H1 (cell line): Measurements from ENCODE around the gene HIPK3. TPM values are rescaled to one million over a fixed set of nuclear protein-coding genes. Genes with fewer than 3 reads are reported as not detected.

ENCODE experiments used
- CTCF ChIA-PET: fragments of 300-600 bp; sonication (Branson Sonifier 250); formaldehyde crosslinking; loops from one replicate; lab custom pipeline; 2021; ENCODE audit not compliant: partially characterized antibody; lab: Charles Lee
- POLR2A ChIA-PET: fragments of 300-600 bp; sonication (Branson Sonifier 250); formaldehyde crosslinking; loops from one replicate; lab custom pipeline; 2021; ENCODE audit warnings: inconsistent platforms; ENCODE audit not compliant: partially characterized antibody; lab: Charles Lee
- DNase-seq, 2 experiments: peaks; one replicate each; pipeline versions ENCODE4 v3.0.0 to v3.0.0-alpha.2; 2010 to 2022; ENCODE audit warnings: low spot score in 2 of 2, low read depth in 1 of 2, mixed read lengths in 1 of 2
- FAIRE-seq: peaks from 2 replicates; lab custom pipeline; 2011; peaks lifted over from hg19 to GRCh38; lab: Jason Lieb, UNC
- H2AFZ ChIP-seq: 2 replicates; pipeline ENCODE4 v1.8.1; 2012; ENCODE audit warnings: low read length, inconsistent platforms
- H2AK5ac ChIP-seq: 2 replicates; pipeline ENCODE4 v1.6.1; 2013; ENCODE audit warnings: low read depth, low read length
- H2BK120ac ChIP-seq: replicated peaks from 2 replicates; pipeline ENCODE3; 2013; ENCODE audit warnings: low read depth, low read length, inconsistent platforms
- H2BK12ac ChIP-seq: 2 replicates; pipeline ENCODE4 v1.6.1; 2013; ENCODE audit warnings: low read depth, low read length
- H2BK15ac ChIP-seq: 2 replicates; pipeline ENCODE4 v1.6.1; 2013; ENCODE audit warnings: low read length
- H2BK20ac ChIP-seq: 2 replicates; pipeline ENCODE4 v1.6.1; 2013; ENCODE audit warnings: low read length
- H2BK5ac ChIP-seq: 2 replicates; pipeline ENCODE4 v1.6.1; 2013; ENCODE audit warnings: low read depth, low read length
- H3K14ac ChIP-seq: 2 replicates; pipeline ENCODE4 v1.6.1; 2013; ENCODE audit warnings: inconsistent platforms; ENCODE audit not compliant: insufficient read length
- H3K18ac ChIP-seq: 2 replicates; pipeline ENCODE4 v1.6.1; 2013; ENCODE audit warnings: low read length; ENCODE audit errors: extremely low read depth
- H3K23ac ChIP-seq: 2 replicates; pipeline ENCODE4 v1.6.1; 2013; ENCODE audit warnings: inconsistent platforms; ENCODE audit not compliant: insufficient read length
- H3K23me2 ChIP-seq: 2 replicates; pipeline ENCODE4 v1.6.1; 2013; ENCODE audit warnings: low read depth, low read length
- H3K27ac ChIP-seq: 2 replicates; pipeline ENCODE4 v1.6.1; 2011; ENCODE audit warnings: low read depth, low read length, inconsistent platforms
- H3K27me3 ChIP-seq, 4 experiments: replicated peaks in 1 of 4; 1 replicate in 1 of 4; 2 replicates in 3 of 4; pipeline versions ENCODE4 v1.6.1 to v1.8.1; 2011 to 2013; ENCODE audit warnings: low read length in 3 of 4, mild to moderate bottlenecking in 3 of 4, inconsistent platforms in 2 of 4, mixed read lengths in 2 of 4, moderate library complexity in 1 of 4; ENCODE audit not compliant: control insufficient read depth in 3 of 4, insufficient read depth in 3 of 4; ENCODE audit errors: extremely low read depth in 1 of 4
- H3K36me3 ChIP-seq, 4 experiments: 2 replicates each; pipeline versions ENCODE4 v1.6.1 to v1.8.1; 2011 to 2013; ENCODE audit warnings: mild to moderate bottlenecking in 4 of 4, low read length in 3 of 4, moderate library complexity in 2 of 4, control low read depth in 1 of 4, inconsistent platforms in 1 of 4; ENCODE audit not compliant: insufficient read depth in 4 of 4, control insufficient read depth in 2 of 4
- H3K4ac ChIP-seq: replicated peaks from 2 replicates; pipeline ENCODE3; 2013; ENCODE audit warnings: low read length, low read depth, mixed read lengths, inconsistent platforms; ENCODE audit not compliant: insufficient read length
- H3K4me1 ChIP-seq, 4 experiments: replicated peaks in 1 of 4; 1 replicate in 1 of 4; 2 replicates in 3 of 4; pipeline versions ENCODE4 v1.6.1 to v1.8.1; 2011 to 2013; ENCODE audit warnings: low read length in 3 of 4, inconsistent platforms in 2 of 4, mixed read lengths in 1 of 4; ENCODE audit not compliant: insufficient read depth in 4 of 4, control insufficient read depth in 3 of 4
- H3K4me2 ChIP-seq, 2 experiments: 2 replicates each; pipeline versions ENCODE4 v1.6.1 to v1.8.1; 2011 to 2013; ENCODE audit warnings: low read depth in 2 of 2, low read length in 2 of 2, control low read depth in 1 of 2, inconsistent platforms in 1 of 2, mild to moderate bottlenecking in 1 of 2; ENCODE audit not compliant: insufficient read depth in 1 of 2
- H3K4me3 ChIP-seq, 4 experiments: fragments of 200-600, 300-600 bp in 1 of 4; sonication (generic), shearing (Covaris generic), sonication (Bioruptor Twin) in 1 of 4; 2 replicates each; pipeline versions ENCODE4 v1.5.1 to v1.8.1; 2011 to 2016; ENCODE audit warnings: low read length in 4 of 4, low read depth in 3 of 4, control low read depth in 2 of 4, inconsistent platforms in 2 of 4, mild to moderate bottlenecking in 2 of 4, mixed read lengths in 1 of 4, moderate library complexity in 1 of 4; ENCODE audit not compliant: insufficient read depth in 2 of 4; ENCODE audit errors: extremely low read depth in 1 of 4
- H3K56ac ChIP-seq: replicated peaks from 2 replicates; pipeline ENCODE3; 2013; ENCODE audit warnings: low read depth, mild to moderate bottlenecking, mixed read lengths, low read length, inconsistent platforms; ENCODE audit not compliant: insufficient read length
- H3K79me1 ChIP-seq: 2 replicates; pipeline ENCODE4 v1.6.1; 2013; ENCODE audit warnings: low read depth, low read length, control low read depth
- H3K79me2 ChIP-seq, 2 experiments: 2 replicates each; pipeline versions ENCODE4 v1.6.1 to v1.8.1; 2012 to 2013; ENCODE audit warnings: low read length in 2 of 2, mild to moderate bottlenecking in 2 of 2, inconsistent platforms in 1 of 2; ENCODE audit not compliant: insufficient read depth in 2 of 2, control insufficient read depth in 1 of 2
- H3K9ac ChIP-seq, 4 experiments: replicated peaks in 1 of 4; 1 replicate in 1 of 4; 2 replicates in 3 of 4; pipeline versions ENCODE4 v1.6.1 to v1.8.1; 2011 to 2013; ENCODE audit warnings: low read depth in 3 of 4, low read length in 3 of 4, control low read depth in 2 of 4, mild to moderate bottlenecking in 2 of 4, moderate library complexity in 2 of 4, inconsistent platforms in 1 of 4; ENCODE audit errors: extremely low read depth in 1 of 4
- H3K9me3 ChIP-seq, 2 experiments: 2 replicates each; pipeline versions ENCODE4 v1.6.1 to v1.8.1; 2012 to 2013; ENCODE audit warnings: mild to moderate bottlenecking in 2 of 2, moderate library complexity in 2 of 2, control low read depth in 1 of 2, inconsistent platforms in 1 of 2, low read depth in 1 of 2, low read length in 1 of 2, mixed read lengths in 1 of 2; ENCODE audit not compliant: insufficient read depth in 2 of 2
- H4K20me1 ChIP-seq, 2 experiments: replicated peaks in 1 of 2; 2 replicates each; pipeline versions ENCODE3 to v1.8.1; 2011 to 2013; ENCODE audit warnings: inconsistent platforms in 2 of 2, low read length in 2 of 2, mild to moderate bottlenecking in 1 of 2; ENCODE audit not compliant: insufficient read depth in 2 of 2, control insufficient read depth in 1 of 2
- H4K5ac ChIP-seq: 2 replicates; pipeline ENCODE4 v1.6.1; 2013; ENCODE audit warnings: low read length, low read depth, mixed read lengths, inconsistent platforms; ENCODE audit not compliant: insufficient read length
- H4K8ac ChIP-seq: 2 replicates; pipeline ENCODE4 v1.8.0; 2013; ENCODE audit warnings: mild to moderate bottlenecking, moderate library complexity, low read length, inconsistent platforms; ENCODE audit not compliant: insufficient read depth; ENCODE audit errors: extremely low read depth
- H4K91ac ChIP-seq: replicated peaks from 2 replicates; pipeline ENCODE3; 2013; ENCODE audit warnings: low read length, mixed read lengths, inconsistent platforms; ENCODE audit not compliant: insufficient read length
- BRCA1 ChIP-seq: IDR thresholded peaks from 2 replicates; pipeline ENCODE4 v1.6.1; 2012; ENCODE audit warnings: low read depth, low read length, improper control_type of control experiment
- EZH2 ChIP-seq: fragments of 200-600 bp; sonication (generic); IDR thresholded peaks from 2 replicates; pipeline ENCODE4 v1.7.1; 2012; ENCODE audit warnings: low read depth, mild to moderate bottlenecking, moderate library complexity, low read length, inconsistent platforms; ENCODE audit not compliant: severe bottlenecking
- KDM4A ChIP-seq: IDR thresholded peaks from one replicate; pipeline ENCODE4 v1.7.1; 2012; ENCODE audit warnings: low read depth, mild to moderate bottlenecking, moderate library complexity, low read length, inconsistent platforms; ENCODE audit not compliant: severe bottlenecking
- POLR2A ChIP-seq, 2 experiments: IDR thresholded peaks; 1 replicate in 1 of 2; 2 replicates in 1 of 2; pipeline ENCODE4 v1.6.1; 2011; ENCODE audit warnings: low read depth in 2 of 2, low read length in 2 of 2, mild to moderate bottlenecking in 2 of 2; ENCODE audit errors: control extremely low read depth in 1 of 2
- RBBP5 ChIP-seq: IDR thresholded peaks from 2 replicates; pipeline ENCODE4 v1.7.1; 2012; ENCODE audit warnings: low read depth, mild to moderate bottlenecking, inconsistent platforms, low read length, moderate library complexity, borderline replicate concordance
- SIN3A ChIP-seq, 2 experiments: IDR thresholded peaks in 1 of 2; conservative IDR thresholded peaks in 1 of 2; 2 replicates each; pipeline ENCODE4 v1.6.1; 2011 to 2012; ENCODE audit warnings: low read length in 2 of 2, improper control_type of control experiment in 1 of 2, low read depth in 1 of 2, mild to moderate bottlenecking in 1 of 2
- SUZ12 ChIP-seq: fragments of 200-600 bp; sonication (generic); IDR thresholded peaks from 2 replicates; pipeline ENCODE4 v1.6.1; 2012; ENCODE audit warnings: mild to moderate bottlenecking, inconsistent platforms, low read length, moderate library complexity, mixed read lengths
- WGBS, 2 experiments: shearing (Covaris generic) in 1 of 2; methylation state at CpG; one replicate each; pipeline versions ENCODE4 v1.1.6 to v1.1.7; 2013 to 2015; ENCODE audit warnings: low lambda C conversion rate in 2 of 2, mixed read lengths in 2 of 2, inconsistent platforms in 1 of 2, low coverage in 1 of 2, missing lambda C conversion rate in 1 of 2; ENCODE audit not compliant: insufficient replicate concordance in 2 of 2, insufficient coverage in 1 of 2, insufficient read length in 1 of 2; ENCODE audit errors: extremely low coverage in 1 of 2, missing lambda C conversion rate in 1 of 2; 5-methylcytosine and 5-hydroxymethylcytosine counted together
- polyA plus RNA-seq, 7 experiments: library from polyadenylated mRNA; depleted of rRNA in 3 of 7; stranded (reverse) in 5 of 7; unstranded in 2 of 7; fragments of >200 nt in 5 of 7; fragments of 200-250 nt in 2 of 7; gene quantifications; 1 replicate in 5 of 7; 2 replicates in 1 of 7; 4 replicates in 1 of 7; pipeline versions ENCODE4 v1.2.1 to v1.2.3, GENCODE V29; 2011 to 2013; ENCODE audit warnings: missing spikeins in 2 of 7, mixed read lengths in 2 of 7
- total RNA-seq: library from RNA; stranded (reverse); fragmentation: NEBNext Ultra II Directional; extraction: Animal tissue kit (Norgen Biotek cat#: 25700); gene quantifications from 2 replicates; pipeline ENCODE4 v1.2.1, GENCODE V29; 2021
- TF ChIP-seq, protein P1 (sequence below): IDR thresholded peaks from 2 replicates; pipeline ENCODE4 v1.6.1; 2012; ENCODE audit warnings: inconsistent platforms

Gene HIPK3
- total and polyA plus RNA-seq, 2 of the 8 experiments (the other 6 are each of a cell fraction or from before 2014, with no cell fraction given), result 5.0 to 22.3 TPM

DNA sequence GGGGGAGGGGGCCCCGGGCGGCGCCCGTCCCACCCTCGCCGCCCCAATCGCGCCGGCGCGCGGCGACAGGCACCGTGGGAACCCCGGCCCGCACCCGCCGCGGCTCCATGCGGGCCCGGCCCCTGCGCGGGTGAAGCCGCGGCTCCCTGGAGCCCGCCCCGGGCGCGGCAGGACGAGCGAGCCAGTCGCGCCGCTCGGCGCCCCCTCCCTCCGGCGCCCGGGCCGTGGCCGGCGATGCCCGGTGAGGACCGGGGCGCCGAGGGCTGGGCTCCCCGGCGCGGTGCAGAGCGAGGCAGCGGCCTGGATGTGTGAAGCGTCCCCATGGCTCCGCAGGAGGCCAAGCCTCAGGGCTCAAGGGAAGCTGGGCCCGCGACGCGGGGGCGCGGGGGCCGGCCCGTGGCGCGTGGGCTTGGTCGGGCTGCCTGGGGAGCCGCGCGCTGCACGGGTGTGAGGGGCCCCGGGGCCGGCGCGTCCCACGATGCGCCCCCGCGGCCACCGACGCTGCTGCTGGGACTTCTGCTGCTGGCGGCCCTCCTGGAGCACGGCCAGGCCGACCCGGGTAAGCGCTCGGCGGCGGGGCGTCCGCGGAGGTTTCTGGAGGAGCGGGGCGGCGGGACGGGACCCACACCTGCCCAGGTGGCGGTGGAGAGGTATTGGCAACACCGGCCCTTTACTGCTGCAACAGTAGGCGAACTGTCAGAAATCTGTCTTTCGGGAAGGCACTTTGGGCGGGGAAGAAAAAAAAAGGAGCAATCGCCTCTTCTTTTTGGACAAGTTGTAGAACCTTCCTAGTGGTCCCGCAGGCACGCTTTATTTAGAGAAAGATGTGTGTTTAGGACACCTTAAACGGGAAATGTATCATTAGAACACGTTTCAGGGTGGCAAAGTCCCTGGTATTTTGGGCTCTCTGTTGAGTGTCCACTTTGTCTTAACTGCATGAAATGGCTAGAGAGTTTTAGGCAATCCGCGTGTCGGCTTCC lies 119.4 kb downstream of the HIPK3 start:
- TF ChIP-seq SUZ12, result peak; percentile 69
- peak in 1 of 2 experiments; percentile 17; a peak in 1 of 4 replicates for TF ChIP-seq SIN3A (conservative IDR thresholded peaks at IDR 0.05 in 1 of 2, IDR thresholded peaks at IDR 0.05 in 1 of 2; ENCODE audit: low read depth in 1 of 2, low read length in 2 of 2)
- TF ChIP-seq, protein P1, sequence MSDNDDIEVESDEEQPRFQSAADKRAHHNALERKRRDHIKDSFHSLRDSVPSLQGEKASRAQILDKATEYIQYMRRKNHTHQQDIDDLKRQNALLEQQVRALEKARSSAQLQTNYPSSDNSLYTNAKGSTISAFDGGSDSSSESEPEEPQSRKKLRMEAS, result 0 out of 2 replicates have a peak, but pooled peaks have one; percentile 5
- peak; percentile 46 for TF ChIP-seq EZH2
- no peak for TF ChIP-seq POLR2A (IDR thresholded peaks at IDR 0.05; ENCODE audit: control extremely low read depth in 1 of 2, low read depth in 2 of 2, low read length in 2 of 2)
- no peak for TF ChIP-seq BRCA1
- TF ChIP-seq KDM4A, result peak; percentile 86
- TF ChIP-seq RBBP5, result 0 out of 2 replicates have a peak, but pooled peaks have one; percentile 60
- DNase-seq, result peak in 1 of 2 experiments; percentile 70
- Histone ChIP-seq H3K79me2 (no peaks in the 10 kb centered on the region), H2BK5ac (no peak overlapping the region), H2BK12ac (no peak overlapping the region), H3K9ac (peak overlapping the region in 1 of 4 experiments; percentile 34; a peak in 2 of 7 replicates), H3K27me3 (peaks cover 4 to 39% (median 27%) of the 10 kb centered on the region in 4 experiments), H3K56ac (no peak overlapping the region), H3K27ac (no peak overlapping the region), H3K4me1 (peaks cover 0 to 10% (median 4%) of the 10 kb centered on the region in 4 experiments; a peak in 4 of 7 replicates), H4K8ac (no peak overlapping the region), H4K91ac (no peak overlapping the region), H3K23ac (no peak overlapping the region), H2BK15ac (no peak overlapping the region), H3K18ac (no peak overlapping the region), H3K23me2 (peaks cover 3% of the 10 kb centered on the region; the same call in 1 of the 2 replicates), H3K4me3 (peak overlapping the region; percentile 44 to 79 (median 58)), H3K36me3 (no peaks in the 10 kb centered on the region), H4K20me1 (no peaks in the 10 kb centered on the region), H2AFZ (no peak overlapping the region), H4K5ac (no peak overlapping the region), H3K4ac (no peak overlapping the region), H3K9me3 (no peaks in the 10 kb centered on the region), H3K79me1 (no peaks in the 10 kb centered on the region), H2BK120ac (no peak overlapping the region), H3K4me2 (peak overlapping the region; percentile 73 to 84), H3K14ac (no peak overlapping the region), H2BK20ac (no peak overlapping the region), H2AK5ac (no peak overlapping the region)
- POLR2A ChIA-PET, result no interaction called here
- no peak for FAIRE-seq
- WGBS, 2 experiments, result 7% methylated on average over 50 of the region's 106 CpGs; no CpG with 5 or more reads in 1 of the 2 experiments
- CTCF ChIA-PET, result interaction anchor here (1.6 to 1.7 kb wide), 2 partner anchors 18 to 129 kb away, joined by 3 to 4 read pairs; no protein-coding TSS in a partner anchor
